ENCODE measurements around the gene KDM5B.

The KDM5B gene

GRCh38 chr1:202689082-202689481 lies 119.1 kb downstream of the KDM5B start:
- H3K4me3 ChIP-seq (ENCODE audit: low read depth, low read length): no peak overlapping the region

- H3K4me3 ChIP-seq (ENCODE audit: low read depth, low read length): no peak overlapping the region
Observed at GRCh38 chr1:202688401-202688800, 119.8 kb downstream of the KDM5B start.

- no peak overlapping the region for H3K4me3 ChIP-seq (ENCODE audit: low read depth, low read length)
Observed at GRCh38 chr1:202687798-202688197, 120.4 kb downstream of the KDM5B start.

GRCh38 chr1:202687370-202687769 lies 120.9 kb downstream of the KDM5B start:
- H3K4me3 ChIP-seq (ENCODE audit: low read depth, low read length): no peak overlapping the region

- no peak overlapping the region for H3K4me3 ChIP-seq (ENCODE audit: low read depth, low read length)
Observed at GRCh38 chr1:202685641-202686040, 122.6 kb downstream of the KDM5B start.

GRCh38 chr1:202684716-202685115 lies 123.5 kb downstream of the KDM5B start:
- no peak overlapping the region for H3K4me3 ChIP-seq (ENCODE audit: low read depth, low read length)

- no peak overlapping the region for H3K4me3 ChIP-seq (ENCODE audit: low read depth, low read length)
Observed at GRCh38 chr1:202683029-202683428, 125.2 kb downstream of the KDM5B start.

GRCh38 chr1:202682477-202682876 lies 125.7 kb downstream of the KDM5B start:
- no peak overlapping the region for H3K4me3 ChIP-seq (ENCODE audit: low read depth, low read length)

GRCh38 chr1:202681736-202682420 lies 126.3 kb downstream of the KDM5B start:
- H3K4me3 ChIP-seq (ENCODE audit: low read depth, low read length): no peak overlapping the region

- no peak overlapping the region for H3K4me3 ChIP-seq (ENCODE audit: low read depth, low read length)
Observed at GRCh38 chr1:202680586-202681352, 127.5 kb downstream of the KDM5B start.

- no peak overlapping the region for H3K4me3 ChIP-seq (ENCODE audit: low read depth, low read length)
Observed at GRCh38 chr1:202679406-202680177, 128.6 kb downstream of the KDM5B start.

- H3K4me3 ChIP-seq (ENCODE audit: low read depth, low read length): no peak overlapping the region
Observed at GRCh38 chr1:202677433-202677832, 130.8 kb downstream of the KDM5B start.

Data from iPS-11a (cell line).